GM18502 (cell line): Measurements from ENCODE around the gene PRPSAP1.

Experiments
- ATAC-seq: cut with Tn5 transposase; IDR thresholded peaks from one replicate; pipeline ENCODE4 v1.9.1; 2021; ENCODE audit warnings: mild to moderate bottlenecking; ENCODE audit not compliant: unreplicated experiment, poor library complexity

PRPSAP1 gene

GRCh38 chr17:76384222-76384986 lies 30.7 kb upstream of the PRPSAP1 start, which contains the start of gene SPHK1:
SPHK1 (plus strand) TSS chr17:76384609; CDS start chr17:76385645, 1,036 bp downstream.
- ATAC-seq: peak; percentile 59

GRCh38 chr17:76383546-76384221 lies 30.0 kb upstream of the PRPSAP1 start:
- peak; percentile 22 for ATAC-seq

- peak; percentile 21 for ATAC-seq
Observed at GRCh38 chr17:76382803-76383545, 29.3 kb upstream of the PRPSAP1 start.

GRCh38 chr17:76382351-76382802 lies 28.7 kb upstream of the PRPSAP1 start:
- ATAC-seq: no peak

GRCh38 chr17:76381633-76382350 lies 28.1 kb upstream of the PRPSAP1 start:
- ATAC-seq: no peak

- no peak for ATAC-seq
Observed at GRCh38 chr17:76379646-76380376, 26.1 kb upstream of the PRPSAP1 start.

GRCh38 chr17:76379275-76379641 lies 25.5 kb upstream of the PRPSAP1 start:
- ATAC-seq: no peak

GRCh38 chr17:76378548-76379274 lies 25.0 kb upstream of the PRPSAP1 start:
- ATAC-seq: no peak

GRCh38 chr17:76376318-76377133 lies 22.8 kb upstream of the PRPSAP1 start:
- no peak for ATAC-seq

- ATAC-seq: no peak
Observed at GRCh38 chr17:76371656-76372628, 18.2 kb upstream of the PRPSAP1 start.

- no peak for ATAC-seq
Observed at GRCh38 chr17:76370261-76370993, 16.7 kb upstream of the PRPSAP1 start.

GRCh38 chr17:76369804-76370203 lies 16.1 kb upstream of the PRPSAP1 start:
- ATAC-seq: no peak

- ATAC-seq: no peak
Observed at GRCh38 chr17:76369379-76369778, 15.7 kb upstream of the PRPSAP1 start.

GRCh38 chr17:76368545-76368944 lies 14.8 kb upstream of the PRPSAP1 start:
- no peak for ATAC-seq

- no peak for ATAC-seq
Observed at GRCh38 chr17:76367642-76368041, 13.9 kb upstream of the PRPSAP1 start.

GRCh38 chr17:76366247-76366646 lies 12.5 kb upstream of the PRPSAP1 start:
- ATAC-seq: no peak
